GM13977 (cell line): ENCODE data around the gene INPP5B.

Source experiments
- DNase-seq: peaks from one replicate; pipeline ENCODE4 v3.0.0; 2012; ENCODE audit warnings: low spot score
- in situ Hi-C: fragments of 300-500 bp; cut with MboI; formaldehyde crosslinking; loops from one replicate; pipeline ENCODE4 v1.12.0; 2022; ENCODE audit warnings: low sequenced_read_pairs, low pct_unique_long_range_greater_than_20kb, mixed read lengths, inconsistent platforms; ENCODE audit not compliant: unreplicated experiment
- TF ChIP-seq, protein P1 (sequence below): IDR thresholded peaks from 2 replicates; pipeline ENCODE4 v1.5.1; 2012; ENCODE audit warnings: mild to moderate bottlenecking, control low read depth; ENCODE audit not compliant: insufficient read depth; ENCODE audit errors: extremely low read depth, missing control alignments

INPP5B gene

DNA sequence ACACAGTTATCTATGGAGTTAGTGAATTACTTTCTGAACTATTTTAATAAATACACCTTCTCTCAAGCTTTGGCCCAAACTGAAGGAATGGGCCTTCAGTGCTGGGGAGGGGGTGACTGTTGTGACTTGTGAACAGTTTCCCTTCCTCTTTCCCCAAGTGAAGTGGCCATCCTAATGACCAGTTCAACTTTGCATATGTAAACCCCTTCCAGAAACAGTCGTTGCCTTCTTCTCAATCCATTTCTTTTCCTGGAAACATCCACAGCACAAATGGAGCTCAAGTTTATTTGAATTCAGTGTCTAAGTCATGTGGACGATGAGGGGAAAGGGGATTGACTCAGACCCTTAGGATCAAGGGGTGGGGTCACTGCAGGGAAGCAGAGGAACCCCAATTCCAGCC is 1.3 kb upstream of the INPP5B start:
- TF ChIP-seq, protein P1, sequence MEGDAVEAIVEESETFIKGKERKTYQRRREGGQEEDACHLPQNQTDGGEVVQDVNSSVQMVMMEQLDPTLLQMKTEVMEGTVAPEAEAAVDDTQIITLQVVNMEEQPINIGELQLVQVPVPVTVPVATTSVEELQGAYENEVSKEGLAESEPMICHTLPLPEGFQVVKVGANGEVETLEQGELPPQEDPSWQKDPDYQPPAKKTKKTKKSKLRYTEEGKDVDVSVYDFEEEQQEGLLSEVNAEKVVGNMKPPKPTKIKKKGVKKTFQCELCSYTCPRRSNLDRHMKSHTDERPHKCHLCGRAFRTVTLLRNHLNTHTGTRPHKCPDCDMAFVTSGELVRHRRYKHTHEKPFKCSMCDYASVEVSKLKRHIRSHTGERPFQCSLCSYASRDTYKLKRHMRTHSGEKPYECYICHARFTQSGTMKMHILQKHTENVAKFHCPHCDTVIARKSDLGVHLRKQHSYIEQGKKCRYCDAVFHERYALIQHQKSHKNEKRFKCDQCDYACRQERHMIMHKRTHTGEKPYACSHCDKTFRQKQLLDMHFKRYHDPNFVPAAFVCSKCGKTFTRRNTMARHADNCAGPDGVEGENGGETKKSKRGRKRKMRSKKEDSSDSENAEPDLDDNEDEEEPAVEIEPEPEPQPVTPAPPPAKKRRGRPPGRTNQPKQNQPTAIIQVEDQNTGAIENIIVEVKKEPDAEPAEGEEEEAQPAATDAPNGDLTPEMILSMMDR = no peak
- DNase-seq = no peak
- in situ Hi-C loops = no loop called here

DNA sequence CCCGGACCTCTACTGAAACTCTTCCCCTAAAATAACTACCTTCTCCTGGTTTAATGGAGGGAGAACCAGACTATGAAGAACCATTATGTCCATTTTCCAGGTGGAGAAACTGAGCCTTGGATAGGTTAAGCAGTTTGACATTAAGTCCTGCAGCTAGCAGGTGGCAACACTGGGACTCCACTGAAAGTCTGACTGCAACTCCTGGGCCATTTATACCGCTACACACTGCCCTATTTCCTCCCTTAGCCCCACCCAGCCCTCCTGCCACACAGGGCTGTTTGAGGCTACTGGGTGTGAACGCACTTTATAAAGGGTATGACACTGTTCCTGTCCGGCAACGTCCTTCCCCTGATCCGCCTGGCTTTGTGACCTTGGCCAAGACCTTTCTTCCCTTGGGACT is 511 bp upstream of the INPP5B start:
- in situ Hi-C loops = no loop called here
- TF ChIP-seq, protein P1 = no peak
- no peak for DNase-seq

GRCh38 chr1:37945743-37946702 is 830 bp downstream of the INPP5B start:
- in situ Hi-C loops = no loop called here
- TF ChIP-seq, protein P1 = no peak
- DNase-seq = no peak

GRCh38 chr1:37945251-37945650 is 1.6 kb downstream of the INPP5B start:
- no peak for DNase-seq
- TF ChIP-seq, protein P1 = no peak
- in situ Hi-C loops = no loop called here

DNA sequence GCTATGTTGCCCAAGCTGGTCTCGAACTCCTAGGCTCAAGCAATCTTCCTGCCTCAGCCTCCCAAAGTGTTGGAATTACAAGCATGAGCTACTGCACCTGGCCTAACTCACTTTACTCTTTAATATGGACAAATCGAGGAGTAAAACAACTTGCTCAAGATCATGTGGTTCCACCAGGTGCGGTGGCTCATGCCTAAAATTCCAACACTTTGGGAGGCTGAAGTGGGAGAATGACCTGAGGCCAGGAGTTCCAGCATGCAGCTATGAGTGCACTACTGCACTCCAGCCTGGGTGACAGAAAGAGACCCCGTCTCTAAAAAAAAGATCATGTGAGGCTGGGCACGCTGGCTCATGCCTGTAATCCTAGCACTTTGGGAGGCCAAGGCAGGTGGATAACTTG is 2.0 kb downstream of the INPP5B start:
- no peak for DNase-seq
- in situ Hi-C loops = no loop called here
- TF ChIP-seq, protein P1 = no peak

DNA sequence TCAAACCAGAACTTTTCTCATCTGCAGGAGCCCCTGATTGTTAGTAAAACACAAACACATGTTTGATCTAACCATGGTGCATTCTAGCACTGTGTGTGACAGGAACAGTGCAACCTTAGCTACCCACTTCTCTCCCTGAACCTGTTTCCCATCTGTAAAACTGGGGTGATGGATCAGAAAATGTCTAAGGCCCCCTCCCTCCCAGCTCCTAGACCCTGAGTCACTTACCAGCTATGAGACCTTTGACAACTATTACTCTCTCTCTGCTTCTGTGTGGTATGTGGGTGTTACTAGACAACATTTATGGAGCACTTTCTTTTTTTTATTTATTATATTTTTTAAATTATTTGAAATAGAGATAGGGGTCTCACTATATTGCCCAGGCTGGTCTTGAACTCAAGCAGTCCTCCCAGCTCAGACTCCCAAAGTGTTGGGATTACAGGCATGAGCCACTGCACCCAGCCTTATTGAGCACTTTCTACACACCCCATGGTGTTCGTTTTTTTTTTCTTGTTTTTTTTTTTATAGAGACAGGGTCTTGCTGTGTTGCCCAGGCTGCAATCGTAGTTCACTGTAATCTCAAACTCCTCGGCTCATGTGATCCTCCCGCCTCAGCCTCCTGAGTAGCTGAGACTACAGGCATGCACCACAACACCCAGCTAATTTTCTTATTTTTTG is 2.6 kb downstream of the INPP5B start:
- in situ Hi-C loops = no loop called here
- DNase-seq = no peak

More for the DNA sequence above, 2.6 kb downstream of the INPP5B start:
- TF ChIP-seq, protein P1 = no peak
